Measurements from ENCODE around the gene SLC43A1. TPM values are rescaled to one million over a fixed set of nuclear protein-coding genes. Genes with fewer than 3 reads are reported as not detected.

The SLC43A1 gene
- polyA plus RNA-seq, 3 donors = 5.4 to 6.2 (median 5.8) TPM

GRCh38 chr11:57500926-57501325 is 14.6 kb downstream of the SLC43A1 start:
- Mint-ChIP-seq H3K27me3 (ENCODE audit: low read depth in 3 of 3) (peaks cover 0 to 1% (median 0%) of the 10 kb centered on the region in 3 donors), H3K9me3 (no peaks in the 10 kb centered on the region), H3K4me1 (peaks cover 8% of the 10 kb centered on the region), H3K36me3 (peaks cover 22 to 54% of the 10 kb centered on the region in 2 donors), H3K4me3 (no peak overlapping the region), H3K27ac (no peak overlapping the region)
- Histone ChIP-seq H3K27me3 (ENCODE audit: control insufficient read depth in 2 of 2, insufficient read depth in 2 of 2, low read length in 2 of 2) (no peaks in the 10 kb centered on the region), H3K9ac (ENCODE audit: insufficient read depth, low read length, poor library complexity, severe bottlenecking) (no peak overlapping the region), H3K79me2 (ENCODE audit: insufficient read depth, low read length) (peaks cover 7% of the 10 kb centered on the region), H3K27ac (ENCODE audit: low read depth in 1 of 2, low read length in 2 of 2) (no peak overlapping the region), H3K4me3 (replicated peaks in 1 of 3; ENCODE audit: low read depth in 2 of 3, low read length in 3 of 3) (no peak overlapping the region), H3K4me2 (replicated peaks; ENCODE audit: extremely low read depth, low read length, poor library complexity, severe bottlenecking) (no peak overlapping the region), H3K9me3 (replicated peaks in 1 of 2; ENCODE audit: control insufficient read depth in 1 of 2, insufficient read depth in 1 of 2, low read length in 2 of 2) (no peaks in the 10 kb centered on the region), H3K4me1 (ENCODE audit: control insufficient read depth in 1 of 2, insufficient read depth in 2 of 2, low read length in 2 of 2) (peaks cover 4 to 10% of the 10 kb centered on the region in 2 donors), H4K20me1 (ENCODE audit: insufficient read depth, low read length) (no peaks in the 10 kb centered on the region), H3K36me3 (replicated peaks in 1 of 2; ENCODE audit: control insufficient read depth in 1 of 2, insufficient read depth in 2 of 2, low read length in 2 of 2) (peaks cover 14 to 36% of the 10 kb centered on the region in 2 donors), H2AFZ (ENCODE audit: insufficient read depth, low read depth, low read length, poor library complexity, severe bottlenecking) (no peak overlapping the region)
- TF ChIP-seq CTCF (IDR thresholded peaks at IDR 0.05) = no peak
- 97% methylated on average over 5 of the region's 15 CpGs for WGBS (ENCODE audit: insufficient coverage)
- no peak for DNase-seq
- intact Hi-C loops (cut with micrococcal nuclease) = no loop called here

- H4K20me1 ChIP-seq (ENCODE audit: insufficient read depth, low read length) = no peaks in the 10 kb centered on the region
- H3K4me3 ChIP-seq (replicated peaks in 1 of 3; ENCODE audit: low read depth in 2 of 3, low read length in 3 of 3) = no peak overlapping the region
- Mint-ChIP-seq H3K9me3 (no peaks in the 10 kb centered on the region), H3K27me3 (ENCODE audit: low read depth in 3 of 3) (peaks cover 0 to 1% (median 0%) of the 10 kb centered on the region in 3 donors), H3K4me1 (peaks cover 8% of the 10 kb centered on the region), H3K36me3 (peaks cover 26 to 57% of the 10 kb centered on the region in 2 donors), H3K4me3 (no peak overlapping the region), H3K27ac (peak overlapping the region in 3 of 7 donors; percentile 4 to 72 (median 23))
- peaks cover 4% of the 10 kb centered on the region for H3K79me2 ChIP-seq (ENCODE audit: insufficient read depth, low read length)
- H3K4me2 ChIP-seq (replicated peaks; ENCODE audit: extremely low read depth, low read length, poor library complexity, severe bottlenecking) = no peak overlapping the region
- no peak for TF ChIP-seq CTCF (IDR thresholded peaks at IDR 0.05)
- intact Hi-C loops (cut with micrococcal nuclease) = no loop called here
- no peak overlapping the region for H3K27ac ChIP-seq (ENCODE audit: low read depth in 1 of 2, low read length in 2 of 2)
- no peak overlapping the region for H3K9ac ChIP-seq (ENCODE audit: insufficient read depth, low read length, poor library complexity, severe bottlenecking)
- H3K9me3 ChIP-seq (replicated peaks in 1 of 2; ENCODE audit: control insufficient read depth in 1 of 2, insufficient read depth in 1 of 2, low read length in 2 of 2) = no peaks in the 10 kb centered on the region
- H3K27me3 ChIP-seq (ENCODE audit: control insufficient read depth in 2 of 2, insufficient read depth in 2 of 2, low read length in 2 of 2) = no peaks in the 10 kb centered on the region
- 96% methylated on average over 6 of the region's 8 CpGs for WGBS (ENCODE audit: insufficient coverage)
- no peak overlapping the region for H2AFZ ChIP-seq (ENCODE audit: insufficient read depth, low read depth, low read length, poor library complexity, severe bottlenecking)
- peaks cover 14 to 36% of the 10 kb centered on the region in 2 donors for H3K36me3 ChIP-seq (replicated peaks in 1 of 2; ENCODE audit: control insufficient read depth in 1 of 2, insufficient read depth in 2 of 2, low read length in 2 of 2)
- no peak for DNase-seq
- peaks cover 4 to 10% of the 10 kb centered on the region in 2 donors for H3K4me1 ChIP-seq (ENCODE audit: control insufficient read depth in 1 of 2, insufficient read depth in 2 of 2, low read length in 2 of 2)
Measured at GRCh38 chr11:57500515-57500914, 15.0 kb downstream of the SLC43A1 start.
